NB4 (cell line): ENCODE results near the gene CFL1.

Experiments used
- DNase-seq: peaks from one replicate; pipeline ENCODE4 v3.0.0; 2010; ENCODE audit warnings: low read depth
- H3K4me3 ChIP-seq: one replicate; pipeline ENCODE4 v1.5.1; 2011; ENCODE audit warnings: mild to moderate bottlenecking, low read depth, low read length, moderate library complexity
- CTCF ChIP-seq: IDR thresholded peaks from one replicate; pipeline ENCODE4 v1.5.1; 2012; ENCODE audit warnings: low read depth, low read length
- MYC ChIP-seq: IDR thresholded peaks from 2 replicates; pipeline ENCODE4 v1.6.1; 2011; ENCODE audit warnings: low read depth, low read length
- POLR2A ChIP-seq: IDR thresholded peaks from 2 replicates; pipeline ENCODE4 v1.6.1; 2011; ENCODE audit warnings: mild to moderate bottlenecking; ENCODE audit not compliant: insufficient read length; ENCODE audit errors: extremely low read depth
- TF ChIP-seq, protein P1 (sequence below): IDR thresholded peaks from 2 replicates; pipeline ENCODE4 v1.6.1; 2011; ENCODE audit warnings: low read depth, low read length

Gene CFL1

GRCh38 chr11:65890324-65891218 lies 32.6 kb upstream of the CFL1 start, which contains the start of gene CCDC85B:
TSS of gene CCDC85B (plus strand) at chr11:65890673. CDS start at chr11:65890784, 111 bp downstream.
- H3K4me3 ChIP-seq, result peak within 1 kb of the TSS; percentile 78
- TF ChIP-seq, protein P1, sequence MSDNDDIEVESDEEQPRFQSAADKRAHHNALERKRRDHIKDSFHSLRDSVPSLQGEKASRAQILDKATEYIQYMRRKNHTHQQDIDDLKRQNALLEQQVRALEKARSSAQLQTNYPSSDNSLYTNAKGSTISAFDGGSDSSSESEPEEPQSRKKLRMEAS, result peak; percentile 88
- TF ChIP-seq MYC, result peak; percentile 96
- TF ChIP-seq CTCF, result peak; percentile 3
- peak; percentile 99 for TF ChIP-seq POLR2A
- DNase-seq, result peak; percentile 98

- peak within 1 kb of the TSS; percentile 76 for H3K4me3 ChIP-seq
- DNase-seq, result peak; percentile 99
- TF ChIP-seq CTCF (peak; percentile 72), MYC (peak; percentile 69), POLR2A (peak; percentile 88)
- TF ChIP-seq, protein P1, result peak; percentile 68
Observed at GRCh38 chr11:65888163-65888814, 30.3 kb upstream of the CFL1 start, which contains the start of gene FIBP. TSS of gene FIBP (minus strand) at chr11:65888471. CDS start at chr11:65888418, 53 bp downstream.

DNA sequence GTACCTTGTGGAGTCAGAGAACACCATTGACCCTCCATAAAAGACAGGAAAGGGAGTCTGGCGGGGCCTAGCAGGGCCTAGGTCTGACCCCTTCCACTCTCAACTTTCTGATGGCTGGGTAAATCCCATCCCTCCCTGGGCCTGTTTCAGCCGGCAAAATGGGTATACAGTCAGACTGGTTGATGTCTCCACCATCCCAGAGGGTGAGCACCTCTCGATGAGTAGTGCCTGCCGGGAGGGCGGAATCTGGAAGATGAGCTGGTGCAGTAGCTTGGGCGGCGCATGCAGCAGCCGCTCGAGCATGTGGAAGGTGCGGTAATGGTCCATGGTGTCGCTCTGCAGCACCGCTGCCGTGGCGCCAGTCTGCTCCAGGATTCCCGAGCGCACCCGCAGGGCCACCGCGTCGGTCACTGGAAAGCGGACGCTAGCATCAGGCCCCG lies 29.8 kb upstream of the CFL1 start:
- TF ChIP-seq CTCF, result no peak
- TF ChIP-seq MYC, result no peak
- TF ChIP-seq, protein P1, result peak; percentile 36; the same call in 1 of the 2 replicates
- no peak for TF ChIP-seq POLR2A
- H3K4me3 ChIP-seq, result peak overlapping the region; percentile 76
- no peak for DNase-seq

- peak overlapping the region; percentile 76 for H3K4me3 ChIP-seq
- no peak for DNase-seq
- TF ChIP-seq POLR2A, result no peak
- no peak for TF ChIP-seq MYC
- TF ChIP-seq, protein P1, result no peak
- no peak for TF ChIP-seq CTCF
Observed at GRCh38 chr11:65886826-65887722, 29.1 kb upstream of the CFL1 start.

- no peak for DNase-seq
- H3K4me3 ChIP-seq, result no peak overlapping the region
- no peak for TF ChIP-seq MYC
- TF ChIP-seq, protein P1, result no peak
- TF ChIP-seq CTCF, result no peak
- no peak for TF ChIP-seq POLR2A
Observed at GRCh38 chr11:65885808-65886536, 28.0 kb upstream of the CFL1 start.
